ENCODE data around the gene ZYX.

Gene ZYX

DNA sequence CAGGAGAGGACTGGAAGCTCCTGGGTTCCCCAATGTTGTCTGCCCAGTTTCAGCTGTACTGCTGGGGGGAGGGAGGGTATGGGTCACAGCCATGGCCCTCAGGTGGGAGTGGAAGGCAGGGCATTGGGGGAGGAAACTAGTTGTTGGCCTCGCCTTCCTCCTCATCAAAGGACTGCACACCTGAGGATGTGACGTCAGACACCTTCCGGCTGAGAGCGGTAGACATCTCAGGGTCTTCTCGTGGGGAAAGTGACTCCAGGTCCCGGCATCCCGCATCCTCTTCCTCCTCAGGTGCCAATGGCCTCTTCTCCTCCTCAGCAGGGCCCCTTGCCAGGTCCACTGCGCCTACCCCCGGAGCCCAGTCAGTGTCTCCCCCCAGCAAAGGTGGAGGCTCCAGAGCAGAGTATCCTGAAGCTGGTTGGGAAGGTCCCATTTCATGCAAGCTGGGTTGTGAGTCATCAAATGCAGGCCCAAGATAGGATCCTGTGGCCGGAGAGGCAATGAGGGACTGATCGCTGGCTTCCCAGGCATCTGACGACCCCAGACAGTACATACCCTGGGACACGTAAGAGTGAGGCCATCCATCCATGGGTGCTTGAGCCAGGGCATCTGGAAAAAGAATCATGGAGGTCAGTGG, 24.6 kb upstream of the ZYX start:
- Mint-ChIP-seq H3K36me3 (ENCODE audit: low read depth) (no peaks in the 10 kb centered on the region), H3K27ac (no peak overlapping the region), H3K4me1 (ENCODE audit: low read depth) (peaks cover 42% of the 10 kb centered on the region), H3K4me3 (no peak overlapping the region), H3K27me3 (peaks cover 38% of the 10 kb centered on the region), H3K9me3 (no peaks in the 10 kb centered on the region)
- intact Hi-C loops (cut with micrococcal nuclease), result no loop called here

DNA sequence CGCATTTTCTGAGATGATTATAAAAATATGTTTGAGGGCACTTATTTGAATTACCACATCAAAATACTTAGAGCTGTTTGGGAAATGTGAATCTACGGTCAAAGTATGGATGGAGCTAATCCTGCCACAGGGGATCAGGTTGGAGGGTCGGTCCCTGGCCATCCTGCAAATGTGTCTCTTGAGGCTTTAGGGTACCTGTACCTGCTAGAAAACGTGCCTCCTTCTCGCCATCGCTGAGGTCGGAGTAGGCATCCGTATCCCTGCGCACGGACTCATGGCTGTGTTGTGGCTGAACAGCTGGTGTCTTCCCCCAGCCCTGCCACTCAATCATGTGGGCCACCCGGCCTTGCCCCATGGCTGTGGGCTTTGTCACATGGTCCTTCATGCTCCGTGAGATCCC, 22.5 kb upstream of the ZYX start:
- no peak overlapping the region for H3K27ac Mint-ChIP-seq
- no peak overlapping the region for H3K4me3 Mint-ChIP-seq
- peaks cover 45% of the 10 kb centered on the region for H3K4me1 Mint-ChIP-seq (ENCODE audit: low read depth)
- no peaks in the 10 kb centered on the region for H3K9me3 Mint-ChIP-seq
- peaks cover 49% of the 10 kb centered on the region for H3K27me3 Mint-ChIP-seq
- intact Hi-C loops (cut with micrococcal nuclease), result no loop called here
- H3K36me3 Mint-ChIP-seq (ENCODE audit: low read depth), result no peaks in the 10 kb centered on the region

DNA sequence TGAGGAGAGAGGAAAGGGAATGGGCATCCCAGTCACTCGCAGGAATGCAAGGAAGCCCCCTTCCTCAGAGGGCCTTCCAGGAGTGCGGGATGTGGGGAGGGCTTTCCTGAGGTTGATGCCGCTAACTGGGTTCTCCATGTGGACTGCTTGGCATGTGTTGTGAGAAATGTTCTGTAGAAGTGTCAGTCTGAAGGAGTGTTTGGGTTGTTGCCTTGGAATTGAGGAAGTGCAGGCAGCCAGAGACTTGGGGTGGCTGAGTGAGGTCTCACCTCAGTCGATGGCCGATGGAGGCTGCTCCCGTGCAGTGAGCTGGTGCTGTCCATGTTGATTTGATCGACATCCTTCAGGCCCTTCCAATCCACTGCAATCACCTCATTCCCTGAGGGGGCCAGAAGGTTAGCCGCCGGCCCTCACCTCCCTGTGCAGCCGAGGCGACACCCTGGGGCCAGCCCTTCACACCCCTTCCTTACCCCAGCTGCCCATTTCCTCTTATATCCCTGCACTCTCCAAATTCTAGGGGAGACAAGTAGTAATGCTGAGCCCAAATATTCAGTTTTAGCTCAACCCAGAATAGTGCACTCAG, 21.3 kb upstream of the ZYX start:
- H3K27me3 Mint-ChIP-seq, result peaks cover 56% of the 10 kb centered on the region
- no peak overlapping the region for H3K27ac Mint-ChIP-seq

DNA sequence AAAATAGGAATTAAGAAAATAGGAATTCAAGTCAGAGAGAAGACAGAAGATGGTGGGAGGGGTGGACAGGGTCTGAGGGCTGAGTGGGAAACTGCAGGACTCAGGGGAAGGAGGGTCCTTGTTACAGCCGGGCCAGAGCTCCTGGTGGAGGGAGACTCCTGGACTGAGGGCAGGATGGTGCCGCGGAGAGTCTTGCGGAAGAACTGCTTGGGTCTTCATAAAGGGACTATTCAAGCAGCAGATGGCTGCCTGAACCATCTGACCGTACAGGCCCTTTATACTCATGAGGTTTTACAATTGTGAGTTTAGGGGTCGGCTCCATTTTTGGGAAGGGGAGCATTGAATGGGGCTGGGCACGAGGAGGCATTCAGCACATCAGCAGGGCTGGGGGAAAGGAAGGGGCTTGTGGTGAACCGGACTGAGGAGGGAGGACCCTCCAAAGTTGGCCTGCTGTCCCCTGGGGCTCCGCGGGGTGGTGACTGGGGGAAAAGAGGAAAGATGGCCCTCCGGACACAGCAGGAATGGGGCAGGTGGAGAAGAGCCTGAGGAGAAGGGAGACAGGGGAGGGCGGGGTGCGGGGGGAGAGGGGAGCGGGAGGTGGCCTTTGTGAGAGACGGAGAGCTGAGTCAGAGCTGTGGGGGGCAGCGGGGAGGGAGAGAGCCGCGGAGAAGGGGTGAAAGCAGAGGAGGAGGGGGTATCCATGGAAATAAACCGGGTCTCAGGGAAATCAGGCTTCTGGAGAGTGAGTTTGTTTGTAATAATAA, 20.2 kb upstream of the ZYX start:
- H3K4me3 Mint-ChIP-seq, result peak overlapping the region; percentile 55
- no peaks in the 10 kb centered on the region for H3K36me3 Mint-ChIP-seq (ENCODE audit: low read depth)
- H3K9me3 Mint-ChIP-seq, result no peaks in the 10 kb centered on the region
- peaks cover 58% of the 10 kb centered on the region for H3K27me3 Mint-ChIP-seq
- intact Hi-C loops (cut with micrococcal nuclease), result no loop called here
- H3K27ac Mint-ChIP-seq, result no peak overlapping the region
- peaks cover 45% of the 10 kb centered on the region for H3K4me1 Mint-ChIP-seq (ENCODE audit: low read depth)

More for the DNA sequence above, 21.3 kb upstream of the ZYX start:
- no peak overlapping the region for H3K4me3 Mint-ChIP-seq
- peaks cover 45% of the 10 kb centered on the region for H3K4me1 Mint-ChIP-seq (ENCODE audit: low read depth)
- H3K9me3 Mint-ChIP-seq, result no peaks in the 10 kb centered on the region
- intact Hi-C loops (cut with micrococcal nuclease), result no loop called here
- no peaks in the 10 kb centered on the region for H3K36me3 Mint-ChIP-seq (ENCODE audit: low read depth)

DNA sequence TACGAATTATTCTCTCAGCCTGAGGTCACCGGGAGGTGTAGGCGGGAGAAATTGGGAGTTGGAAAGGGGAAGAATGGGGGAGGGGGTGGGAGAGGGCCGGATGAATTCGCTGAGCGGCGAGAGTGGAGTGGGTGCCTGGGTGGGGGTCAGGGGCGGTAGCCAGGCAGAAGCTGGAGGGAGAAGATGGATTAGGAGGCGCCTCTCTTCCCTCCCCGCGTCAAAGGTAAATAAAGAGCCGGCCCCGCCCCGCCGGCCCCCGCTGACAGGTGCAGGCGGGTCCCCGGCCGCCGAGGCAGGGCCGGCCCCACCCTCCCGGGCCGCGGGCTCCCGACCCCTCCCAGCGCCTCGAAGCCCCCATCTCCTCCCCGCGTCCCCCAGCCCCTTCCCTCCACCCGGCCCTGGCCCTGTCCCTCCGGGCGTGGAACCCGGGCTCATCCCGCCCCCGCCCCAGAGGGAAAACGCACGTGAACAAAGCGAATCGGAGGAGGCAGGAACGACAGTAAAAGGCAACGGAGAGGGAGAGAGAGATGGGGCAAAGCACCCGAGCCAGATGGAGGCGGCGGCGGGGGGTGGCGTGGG, 19.5 kb upstream of the ZYX start:
- H3K36me3 Mint-ChIP-seq (ENCODE audit: low read depth), result no peaks in the 10 kb centered on the region
- H3K27ac Mint-ChIP-seq, result peak overlapping the region; percentile 24
- peak overlapping the region; percentile 91 for H3K4me3 Mint-ChIP-seq
- no peaks in the 10 kb centered on the region for H3K9me3 Mint-ChIP-seq
- H3K27me3 Mint-ChIP-seq, result peaks cover 58% of the 10 kb centered on the region
- peaks cover 45% of the 10 kb centered on the region for H3K4me1 Mint-ChIP-seq (ENCODE audit: low read depth)
- intact Hi-C loops (cut with micrococcal nuclease), result no loop called here

DNA sequence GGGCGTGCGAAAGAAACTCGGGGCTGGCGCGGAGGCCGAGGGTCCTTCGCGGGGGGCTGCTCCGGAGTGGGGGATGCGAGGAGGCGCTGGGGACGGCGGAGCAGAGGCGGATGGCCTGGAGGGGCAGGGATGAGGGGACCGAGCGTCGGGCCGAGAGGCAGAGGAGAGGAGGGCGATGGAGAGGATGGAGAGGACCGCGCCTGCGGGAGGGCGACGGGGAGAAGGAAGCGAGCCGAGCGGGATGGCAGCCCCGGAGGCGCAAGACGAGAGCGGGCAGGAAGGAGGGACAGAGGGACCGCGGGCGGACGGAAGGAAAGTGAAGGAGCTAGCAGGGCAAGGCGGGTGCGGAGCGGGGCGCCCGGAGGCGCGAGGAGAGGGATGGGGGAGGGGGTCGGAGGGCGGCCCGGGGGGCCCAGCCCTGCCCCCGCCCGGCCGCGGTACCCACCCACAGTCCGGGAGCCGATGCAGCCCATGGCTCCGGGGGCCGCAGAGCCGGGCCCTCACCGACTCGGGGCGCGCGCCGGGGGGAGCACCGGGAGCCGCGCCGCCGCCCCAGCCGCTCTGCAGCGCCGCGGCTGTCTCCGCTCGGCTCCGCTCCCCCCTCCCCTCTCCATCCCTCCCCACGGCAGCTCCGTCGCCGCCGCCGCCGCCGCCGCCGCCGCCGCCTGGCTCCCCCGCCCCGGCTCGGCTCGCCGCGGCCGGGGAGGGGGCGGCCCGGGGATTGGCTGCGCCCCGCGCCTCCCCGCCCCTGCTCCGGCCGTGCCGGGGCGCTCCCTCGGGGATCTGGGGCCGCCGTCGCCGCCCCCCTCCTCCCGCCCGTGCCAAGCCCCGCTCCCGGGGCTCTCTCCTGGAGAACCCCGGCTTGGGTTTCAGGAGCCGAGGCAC, 18.8 kb upstream of the ZYX start, which contains the start of gene FAM131B:
Gene FAM131B, minus strand, starts transcription at position 583 of the 885 bp plus-strand sequence. Its CDS starts 110 bp downstream, at position 473.
- H3K36me3 Mint-ChIP-seq (ENCODE audit: low read depth), result no peaks in the 10 kb centered on the region
- intact Hi-C loops (cut with micrococcal nuclease), result no loop called here
- H3K4me3 Mint-ChIP-seq, result peak within 1 kb of the TSS; percentile 91
- no peaks in the 10 kb centered on the region for H3K9me3 Mint-ChIP-seq
- peak within 1 kb of the TSS; percentile 24 for H3K27ac Mint-ChIP-seq
- peaks cover 45% of the 10 kb centered on the region for H3K4me1 Mint-ChIP-seq (ENCODE audit: low read depth)
- H3K27me3 Mint-ChIP-seq, result peaks cover 56% of the 10 kb centered on the region

DNA sequence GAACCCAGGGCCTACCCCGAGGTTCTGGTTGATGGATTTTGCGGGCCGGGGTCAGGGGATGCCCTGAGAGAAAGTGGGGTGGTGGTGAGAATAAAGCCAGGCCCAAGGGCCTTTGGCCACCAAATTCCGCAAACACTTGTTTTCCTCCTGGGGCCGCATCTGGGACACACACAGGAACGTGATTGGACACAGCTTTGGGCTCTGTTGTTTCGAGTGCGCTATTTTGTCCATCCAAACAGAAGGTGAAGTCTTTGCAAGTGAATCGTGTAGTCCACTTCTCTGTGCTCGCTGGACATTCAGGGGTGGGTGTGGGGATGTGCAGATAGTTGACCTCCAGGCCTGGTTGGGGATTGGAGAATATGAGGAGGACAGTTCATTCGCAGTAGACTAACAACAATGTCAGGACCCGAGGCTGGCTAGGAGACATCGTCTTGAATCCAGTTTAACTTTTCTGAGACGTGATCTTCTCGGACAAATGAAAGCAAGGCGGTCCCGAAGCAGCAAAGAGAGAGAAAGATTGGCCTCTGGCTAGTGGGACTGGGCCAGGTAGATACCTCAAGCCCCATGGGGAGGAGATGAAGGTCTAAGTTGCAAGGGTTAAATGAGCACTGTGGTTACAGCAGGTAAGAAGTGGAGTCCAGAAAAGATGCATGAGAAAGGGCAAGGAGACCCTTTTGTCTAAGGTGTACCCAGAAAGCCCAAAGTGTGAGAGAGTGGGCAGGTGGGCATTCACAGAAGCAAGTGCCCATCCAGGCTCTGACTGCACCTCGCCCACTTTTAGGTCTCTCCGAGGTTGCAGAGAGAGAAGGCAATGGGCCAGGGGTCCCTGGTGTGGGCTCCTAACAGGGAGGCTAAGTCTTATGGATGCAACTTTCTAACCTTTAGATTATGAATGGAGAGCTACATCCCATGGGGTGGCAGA, 17.9 kb upstream of the ZYX start:
- Mint-ChIP-seq H3K36me3 (ENCODE audit: low read depth) (no peaks in the 10 kb centered on the region), H3K27me3 (peaks cover 56% of the 10 kb centered on the region), H3K4me3 (peak overlapping the region; percentile 27), H3K4me1 (ENCODE audit: low read depth) (peaks cover 47% of the 10 kb centered on the region), H3K27ac (no peak overlapping the region), H3K9me3 (no peaks in the 10 kb centered on the region)
- intact Hi-C loops (cut with micrococcal nuclease), result no loop called here

DNA sequence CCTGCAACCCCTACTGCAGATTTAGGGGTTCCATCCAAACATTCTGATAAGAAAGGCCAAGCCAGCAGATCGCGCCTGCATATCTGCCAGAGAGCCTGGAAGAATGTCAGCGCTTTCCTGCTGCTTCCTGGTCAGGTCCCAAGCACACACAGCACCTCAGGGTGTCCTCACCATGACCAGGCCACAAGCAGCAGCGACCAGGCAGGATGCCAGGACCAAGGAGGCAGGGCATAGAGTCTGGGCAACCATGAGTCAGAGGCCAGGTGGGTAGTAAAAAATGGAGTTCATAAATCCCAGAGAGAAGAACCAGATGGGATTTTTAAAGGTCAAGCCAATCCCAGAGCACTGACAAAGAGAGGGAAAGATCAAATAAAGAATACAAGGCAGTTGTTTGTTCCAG, 13.2 kb upstream of the ZYX start:
- H3K4me3 Mint-ChIP-seq, result no peak overlapping the region
- H3K9me3 Mint-ChIP-seq, result no peaks in the 10 kb centered on the region
- peaks cover 21% of the 10 kb centered on the region for H3K4me1 Mint-ChIP-seq (ENCODE audit: low read depth)
- peaks cover 25% of the 10 kb centered on the region for H3K27me3 Mint-ChIP-seq
- H3K36me3 Mint-ChIP-seq (ENCODE audit: low read depth), result no peaks in the 10 kb centered on the region
- intact Hi-C loops (cut with micrococcal nuclease), result no loop called here
- no peak overlapping the region for H3K27ac Mint-ChIP-seq

DNA sequence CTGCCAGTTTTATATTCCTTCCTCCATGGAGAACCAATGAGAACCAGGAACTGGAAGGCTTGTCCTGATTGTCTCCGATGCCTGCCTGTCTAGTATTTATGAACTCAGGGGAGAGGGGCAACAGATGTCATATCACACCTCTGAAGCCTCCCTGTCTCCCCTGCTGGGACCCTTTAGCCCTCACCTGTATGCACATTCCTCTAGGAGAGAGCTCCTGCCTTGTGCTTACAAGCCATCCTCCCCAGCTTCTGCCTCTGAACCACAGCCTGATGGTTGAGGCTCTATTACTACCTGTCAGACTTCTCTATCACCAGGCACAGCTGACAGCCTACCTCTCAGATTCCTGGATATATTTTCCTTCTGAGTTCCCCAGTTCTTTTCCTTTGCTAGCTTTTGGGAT, 12.8 kb upstream of the ZYX start:
- no peaks in the 10 kb centered on the region for H3K36me3 Mint-ChIP-seq (ENCODE audit: low read depth)
- no peaks in the 10 kb centered on the region for H3K9me3 Mint-ChIP-seq
- peaks cover 21% of the 10 kb centered on the region for H3K27me3 Mint-ChIP-seq
- peaks cover 21% of the 10 kb centered on the region for H3K4me1 Mint-ChIP-seq (ENCODE audit: low read depth)
- H3K27ac Mint-ChIP-seq, result no peak overlapping the region
- intact Hi-C loops (cut with micrococcal nuclease), result no loop called here
- H3K4me3 Mint-ChIP-seq, result no peak overlapping the region

DNA sequence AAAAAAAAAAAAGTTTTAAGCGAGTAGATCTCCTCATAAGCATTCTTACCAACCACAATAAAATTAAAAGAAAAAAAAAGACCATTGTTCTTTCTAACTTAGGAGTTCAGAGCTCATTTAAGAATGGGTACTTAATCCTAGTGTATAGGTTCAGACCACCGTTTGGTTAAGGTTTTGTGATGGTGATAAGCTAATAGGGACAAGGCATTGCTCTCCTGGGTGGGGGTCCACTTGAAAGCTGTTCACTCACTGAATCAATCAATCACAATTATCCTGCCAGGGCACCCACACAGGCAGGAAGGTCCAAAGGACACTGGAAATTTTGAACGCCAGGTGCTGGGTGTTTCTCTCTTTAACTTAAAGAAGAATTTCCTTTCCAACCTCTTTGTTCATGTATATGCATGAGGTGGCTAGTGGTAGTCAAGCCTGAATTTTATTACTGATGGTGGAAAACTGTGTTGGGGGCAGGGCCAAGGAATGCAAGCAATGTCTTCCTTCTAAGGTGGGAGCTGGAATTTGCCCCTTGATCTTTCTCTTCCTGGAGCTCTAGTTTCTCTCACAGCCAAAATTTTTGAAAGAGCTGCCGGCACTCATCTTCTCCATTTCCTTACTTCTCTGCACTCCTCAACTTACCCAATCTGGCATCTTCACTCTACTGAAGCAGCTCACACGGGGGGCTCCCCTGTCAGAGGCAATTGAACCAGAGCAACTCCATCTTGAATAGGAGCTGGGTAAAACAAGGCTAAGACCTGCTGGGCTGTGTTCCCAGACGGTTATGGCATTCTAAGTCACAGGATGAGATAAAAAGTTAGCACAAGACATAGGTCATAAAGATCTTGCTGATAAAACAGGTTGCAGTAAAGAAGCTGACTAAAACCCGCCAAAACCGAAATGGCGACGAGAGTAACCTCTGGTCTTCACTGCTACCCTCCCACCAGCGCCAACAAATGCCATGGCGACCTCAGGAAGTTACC, 11.2 kb upstream of the ZYX start:
- Mint-ChIP-seq H3K4me3 (no peak overlapping the region), H3K27me3 (peaks cover 6% of the 10 kb centered on the region), H3K36me3 (ENCODE audit: low read depth) (no peaks in the 10 kb centered on the region), H3K4me1 (ENCODE audit: low read depth) (peaks cover 35% of the 10 kb centered on the region), H3K27ac (no peak overlapping the region), H3K9me3 (no peaks in the 10 kb centered on the region)
- intact Hi-C loops (cut with micrococcal nuclease), result loop anchor here (5.0 kb wide), 1 partner anchor 58 kb away; no protein-coding TSS in a partner anchor

DNA sequence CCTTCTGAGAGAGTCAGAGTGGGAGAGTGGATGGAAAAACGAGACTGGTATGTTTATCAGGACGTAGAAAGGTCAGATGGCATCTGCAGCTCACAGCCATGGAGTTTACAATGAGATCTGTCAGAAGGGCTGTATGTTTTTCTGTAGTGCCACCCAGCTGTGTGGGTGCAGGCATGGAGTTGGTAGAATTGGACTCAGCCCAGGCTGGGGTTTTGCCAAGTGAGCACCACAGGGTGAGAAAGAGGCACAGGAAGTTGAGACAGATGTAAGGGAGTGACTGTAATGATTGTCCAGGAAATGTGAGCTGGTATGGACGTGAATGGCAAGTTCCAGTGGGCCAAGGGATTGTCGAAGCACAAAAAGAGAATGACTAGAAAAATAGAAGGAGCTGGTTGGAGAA, 9.1 kb upstream of the ZYX start:
- Mint-ChIP-seq H3K27ac (peak overlapping the region; percentile 53), H3K4me3 (no peak overlapping the region), H3K27me3 (no peaks in the 10 kb centered on the region), H3K4me1 (ENCODE audit: low read depth) (peaks cover 56% of the 10 kb centered on the region), H3K36me3 (ENCODE audit: low read depth) (no peaks in the 10 kb centered on the region), H3K9me3 (no peaks in the 10 kb centered on the region)
- intact Hi-C loops (cut with micrococcal nuclease), result loop anchor here (5.0 kb wide), 1 partner anchor 60 kb away; no protein-coding TSS in a partner anchor
